HG02981 (cell line): Measurements from ENCODE around the gene DACT3.
A peak's percentile ranks its signal among the peaks of the same experiment; 100 is the strongest.

ENCODE experiments used
- ATAC-seq: cut with Tn5 transposase; IDR thresholded peaks from one replicate; pipeline ENCODE4 v1.9.1; 2021; ENCODE audit warnings: mild to moderate bottlenecking, moderate library complexity; ENCODE audit not compliant: unreplicated experiment

The DACT3 gene

DNA sequence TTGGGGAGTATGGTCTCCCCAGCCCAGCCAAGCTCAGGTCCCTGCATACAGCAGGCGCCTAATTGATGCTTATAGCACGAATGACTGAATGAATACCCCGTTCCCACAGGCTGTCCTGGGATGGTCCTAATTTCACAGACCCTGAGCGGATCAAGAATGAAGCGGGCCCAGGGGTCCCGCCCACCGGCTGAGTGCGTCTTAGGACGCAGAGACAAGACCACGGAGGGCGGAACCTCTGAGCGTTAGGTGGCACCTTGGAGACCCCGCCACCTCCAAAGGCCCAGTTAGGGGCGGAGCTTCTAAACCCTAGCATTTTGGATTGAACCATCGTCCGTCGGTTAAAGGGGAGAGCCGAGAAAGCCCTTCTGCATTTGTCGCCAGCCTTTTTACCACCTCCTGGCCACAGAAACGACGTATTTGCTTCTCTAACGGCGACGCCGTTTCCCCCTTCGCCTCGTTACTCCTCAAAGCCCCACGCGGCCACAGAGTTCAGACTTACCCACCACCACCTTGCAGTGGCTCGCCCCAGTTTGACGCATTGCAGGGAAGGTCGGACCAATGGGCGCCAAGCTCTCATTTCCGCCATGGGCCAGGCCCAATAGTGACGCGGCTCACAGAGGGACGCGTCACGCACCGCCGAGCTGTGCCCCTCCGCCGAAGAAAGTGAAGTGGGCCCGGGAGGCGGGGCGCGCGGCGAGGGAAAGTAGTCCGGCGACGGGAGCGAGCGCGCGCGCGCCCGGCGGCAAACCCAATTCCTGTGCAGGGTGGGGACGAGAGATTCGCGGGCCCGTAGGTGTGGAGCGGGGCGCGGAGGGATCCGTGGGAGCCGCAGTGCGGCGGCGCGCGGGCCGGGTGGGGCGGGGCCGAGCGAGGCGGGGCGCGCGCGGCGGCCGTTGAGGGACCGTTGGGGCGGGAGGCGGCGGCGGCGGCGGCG lies 60.3 kb downstream of the DACT3 start:
- ATAC-seq = peak; percentile 79

DNA sequence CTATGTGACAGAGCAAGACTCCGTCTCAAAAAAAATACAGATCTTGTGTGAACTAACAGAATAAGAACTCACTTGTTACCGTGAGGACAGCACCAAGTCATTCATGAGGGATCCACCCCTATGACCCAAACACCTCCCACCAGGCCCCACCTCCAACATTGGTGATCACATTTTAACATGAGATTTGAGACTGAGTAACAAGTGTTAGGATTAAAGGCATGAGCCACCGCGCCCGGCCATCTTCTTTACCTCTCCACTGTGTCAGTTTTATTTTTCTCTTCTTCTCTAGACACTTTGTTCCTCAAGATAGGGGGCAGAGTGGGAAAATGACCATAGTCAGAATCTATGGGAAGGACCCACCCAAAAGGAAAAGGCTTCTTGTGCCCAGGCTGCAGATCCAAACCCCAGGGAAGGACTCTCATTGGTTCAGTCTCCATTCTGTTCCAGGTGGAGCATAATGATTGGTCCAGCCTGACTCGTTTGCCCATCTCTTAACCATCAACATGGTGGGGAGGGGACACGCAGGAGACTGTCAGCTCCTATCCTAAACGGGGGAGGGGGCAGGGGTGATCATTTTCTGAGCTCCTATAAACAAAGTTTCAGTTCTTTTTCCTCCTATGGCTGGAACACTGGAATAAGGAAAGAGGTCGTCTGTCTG lies 61.1 kb downstream of the DACT3 start:
- ATAC-seq = no peak

DNA sequence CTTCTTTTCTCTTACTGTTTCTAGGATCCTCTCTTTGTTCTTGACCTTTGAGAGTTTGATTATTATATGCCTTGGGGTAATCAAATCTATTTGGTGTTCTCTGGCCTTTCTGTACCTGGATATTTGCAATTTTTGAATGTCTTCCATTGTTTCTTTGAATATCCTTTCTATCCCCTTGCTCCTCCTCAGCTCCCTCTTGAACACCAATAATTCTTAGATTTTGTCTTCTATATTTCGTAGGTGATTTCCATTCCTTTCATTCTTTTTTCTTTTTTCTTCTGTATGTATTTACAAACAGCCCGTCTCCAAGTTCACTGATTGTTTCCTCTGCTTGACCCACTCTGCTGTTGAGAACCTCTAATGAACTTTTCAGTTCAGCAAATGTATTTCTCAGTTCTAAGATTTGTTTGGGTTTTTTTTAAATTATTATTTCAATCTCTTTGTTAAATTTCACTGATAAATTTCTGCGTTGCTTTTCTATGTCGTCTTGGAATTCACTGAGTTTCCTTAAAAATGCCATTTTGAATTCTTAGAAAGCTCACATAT lies 62.5 kb downstream of the DACT3 start:
- ATAC-seq = no peak
